HG03571 (cell line): ENCODE measurements around the gene FRMPD2.

Experiments used
- ATAC-seq: cut with Tn5 transposase; IDR thresholded peaks from one replicate; pipeline ENCODE4 v1.9.1; 2021; ENCODE audit not compliant: unreplicated experiment

FRMPD2 gene

GRCh38 chr10:48274636-48275035, at the start of gene FRMPD2:
Gene FRMPD2, minus strand, starts transcription at chr10:48274696. Its CDS starts 129 bp downstream, at chr10:48274567.
- no peak for ATAC-seq

- no peak for ATAC-seq
Observed at GRCh38 chr10:48322017-48322416, 47.5 kb upstream of the FRMPD2 start.

GRCh38 chr10:48317321-48317990, 43.0 kb upstream of the FRMPD2 start:
- no peak for ATAC-seq

GRCh38 chr10:48316236-48316635, 41.7 kb upstream of the FRMPD2 start:
- ATAC-seq: no peak

- ATAC-seq: no peak
Observed at GRCh38 chr10:48314107-48314506, 39.6 kb upstream of the FRMPD2 start.

GRCh38 chr10:48309711-48310226, 35.3 kb upstream of the FRMPD2 start:
- ATAC-seq: no peak

GRCh38 chr10:48307711-48308018, 33.2 kb upstream of the FRMPD2 start:
- ATAC-seq: no peak

- peak; percentile 30 for ATAC-seq
Observed at GRCh38 chr10:48306870-48307710, 32.6 kb upstream of the FRMPD2 start.

GRCh38 chr10:48306265-48306869, 31.9 kb upstream of the FRMPD2 start, which contains the start of gene MAPK8:
Gene MAPK8, plus strand, starts transcription at chr10:48306677. Its CDS starts 94,984 bp downstream, at chr10:48401661.
- peak; percentile 84 for ATAC-seq

GRCh38 chr10:48305905-48306264, 31.4 kb upstream of the FRMPD2 start:
- no peak for ATAC-seq

- no peak for ATAC-seq
Observed at GRCh38 chr10:48302515-48303476, 28.3 kb upstream of the FRMPD2 start.

- no peak for ATAC-seq
Observed at GRCh38 chr10:48300556-48300955, 26.1 kb upstream of the FRMPD2 start.

- ATAC-seq: no peak
Observed at GRCh38 chr10:48299692-48300091, 25.2 kb upstream of the FRMPD2 start.

- ATAC-seq: no peak
Observed at GRCh38 chr10:48299066-48299465, 24.6 kb upstream of the FRMPD2 start.

- no peak for ATAC-seq
Observed at GRCh38 chr10:48296576-48297098, 22.1 kb upstream of the FRMPD2 start.

- no peak for ATAC-seq
Observed at GRCh38 chr10:48294431-48294830, 19.9 kb upstream of the FRMPD2 start.

GRCh38 chr10:48292616-48293015, 18.1 kb upstream of the FRMPD2 start:
- no peak for ATAC-seq

- no peak for ATAC-seq
Observed at GRCh38 chr10:48291190-48291589, 16.7 kb upstream of the FRMPD2 start.

- no peak for ATAC-seq
Observed at GRCh38 chr10:48290286-48290685, 15.8 kb upstream of the FRMPD2 start.

- peak; percentile 44 for ATAC-seq
Observed at GRCh38 chr10:48289501-48290238, 15.2 kb upstream of the FRMPD2 start.
